22Rv1 (cell line): Measurements from ENCODE around the gene CXCR5.
A peak's percentile ranks its signal among the peaks of the same experiment; 100 is the strongest.

Source experiments
- H3K27ac ChIP-seq: fragments of 450-650 bp; 2 replicates; pipeline ENCODE4 v1.5.1; 2017
- ZFX ChIP-seq: fragments of 450-650 bp; IDR thresholded peaks from 2 replicates; pipeline ENCODE4 v1.6.1; 2017; ENCODE audit warnings: antibody characterized with exemption, borderline replicate concordance
- TF ChIP-seq, protein P1 (sequence below): fragments of 450-650 bp; IDR thresholded peaks from 2 replicates; pipeline ENCODE4 v1.5.1; 2017; ENCODE audit warnings: mild to moderate bottlenecking

Gene CXCR5

DNA sequence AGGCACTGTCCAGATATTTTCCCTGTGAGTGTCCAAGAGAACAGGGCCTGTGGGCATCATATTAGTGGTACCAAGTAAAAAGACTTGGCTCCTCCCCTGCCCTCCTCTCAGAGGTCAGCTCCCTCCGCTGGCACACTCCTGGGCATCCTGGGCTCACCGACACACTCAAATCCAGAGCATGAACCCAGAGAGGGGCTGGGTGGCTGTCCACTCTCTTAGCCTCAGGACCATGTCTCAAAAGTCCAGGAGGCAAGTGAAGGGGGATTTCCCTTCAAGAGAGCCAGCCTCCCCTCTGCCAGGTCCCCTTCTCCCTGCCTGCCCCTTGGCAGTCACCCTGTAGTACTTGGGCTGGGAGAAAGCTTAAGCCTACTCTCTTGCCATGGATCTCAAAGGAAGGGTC, 31.7 kb downstream of the CXCR5 start:
- TF ChIP-seq, protein P1, sequence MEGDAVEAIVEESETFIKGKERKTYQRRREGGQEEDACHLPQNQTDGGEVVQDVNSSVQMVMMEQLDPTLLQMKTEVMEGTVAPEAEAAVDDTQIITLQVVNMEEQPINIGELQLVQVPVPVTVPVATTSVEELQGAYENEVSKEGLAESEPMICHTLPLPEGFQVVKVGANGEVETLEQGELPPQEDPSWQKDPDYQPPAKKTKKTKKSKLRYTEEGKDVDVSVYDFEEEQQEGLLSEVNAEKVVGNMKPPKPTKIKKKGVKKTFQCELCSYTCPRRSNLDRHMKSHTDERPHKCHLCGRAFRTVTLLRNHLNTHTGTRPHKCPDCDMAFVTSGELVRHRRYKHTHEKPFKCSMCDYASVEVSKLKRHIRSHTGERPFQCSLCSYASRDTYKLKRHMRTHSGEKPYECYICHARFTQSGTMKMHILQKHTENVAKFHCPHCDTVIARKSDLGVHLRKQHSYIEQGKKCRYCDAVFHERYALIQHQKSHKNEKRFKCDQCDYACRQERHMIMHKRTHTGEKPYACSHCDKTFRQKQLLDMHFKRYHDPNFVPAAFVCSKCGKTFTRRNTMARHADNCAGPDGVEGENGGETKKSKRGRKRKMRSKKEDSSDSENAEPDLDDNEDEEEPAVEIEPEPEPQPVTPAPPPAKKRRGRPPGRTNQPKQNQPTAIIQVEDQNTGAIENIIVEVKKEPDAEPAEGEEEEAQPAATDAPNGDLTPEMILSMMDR, result no peak
- TF ChIP-seq ZFX, result no peak
- peak overlapping the region; percentile 98 for H3K27ac ChIP-seq

DNA sequence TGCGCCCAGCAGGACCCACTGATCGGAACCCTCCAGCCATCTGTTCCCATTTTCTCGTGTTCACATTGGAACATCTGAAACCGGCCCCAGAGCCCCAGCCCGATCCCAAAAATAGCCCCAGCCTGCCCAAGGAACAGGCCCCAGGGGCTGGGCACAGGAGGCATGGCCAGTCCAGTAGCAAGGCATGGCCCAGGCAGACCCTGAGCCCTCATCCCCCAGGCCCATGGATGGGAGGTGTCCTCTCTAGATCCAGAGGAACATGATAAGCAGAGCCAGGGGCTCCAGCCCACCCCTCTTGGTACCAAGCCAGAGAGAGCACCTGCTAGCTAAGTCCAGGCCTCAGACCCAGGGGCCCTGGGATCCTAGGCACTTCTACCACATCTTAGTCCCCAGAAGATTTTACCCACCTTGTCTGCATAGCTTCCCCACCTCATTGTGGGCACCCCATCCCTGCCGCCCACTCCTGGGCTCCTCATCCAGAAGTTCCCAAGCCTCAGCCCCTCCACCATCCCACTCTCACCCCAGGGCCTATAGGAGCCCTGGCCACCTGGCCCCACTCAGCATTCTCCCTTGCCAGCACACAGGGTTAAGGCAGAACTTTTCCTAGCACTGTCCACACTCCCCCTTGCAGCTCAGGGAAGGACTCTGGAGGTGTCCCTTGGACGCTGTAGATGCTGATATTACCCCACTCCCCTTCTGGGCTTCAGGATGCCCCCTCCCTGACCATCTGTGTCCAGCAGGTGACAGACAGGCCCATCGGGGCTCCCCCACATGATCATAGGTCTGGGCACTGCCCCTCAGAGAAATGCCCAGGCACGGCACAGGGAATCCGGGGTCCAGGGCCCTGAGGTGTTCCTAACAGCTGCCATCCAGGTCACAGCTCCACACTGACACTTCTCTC, 32.5 kb downstream of the CXCR5 start:
- H3K27ac ChIP-seq, result peak overlapping the region; percentile 98
- TF ChIP-seq ZFX, result no peak

DNA sequence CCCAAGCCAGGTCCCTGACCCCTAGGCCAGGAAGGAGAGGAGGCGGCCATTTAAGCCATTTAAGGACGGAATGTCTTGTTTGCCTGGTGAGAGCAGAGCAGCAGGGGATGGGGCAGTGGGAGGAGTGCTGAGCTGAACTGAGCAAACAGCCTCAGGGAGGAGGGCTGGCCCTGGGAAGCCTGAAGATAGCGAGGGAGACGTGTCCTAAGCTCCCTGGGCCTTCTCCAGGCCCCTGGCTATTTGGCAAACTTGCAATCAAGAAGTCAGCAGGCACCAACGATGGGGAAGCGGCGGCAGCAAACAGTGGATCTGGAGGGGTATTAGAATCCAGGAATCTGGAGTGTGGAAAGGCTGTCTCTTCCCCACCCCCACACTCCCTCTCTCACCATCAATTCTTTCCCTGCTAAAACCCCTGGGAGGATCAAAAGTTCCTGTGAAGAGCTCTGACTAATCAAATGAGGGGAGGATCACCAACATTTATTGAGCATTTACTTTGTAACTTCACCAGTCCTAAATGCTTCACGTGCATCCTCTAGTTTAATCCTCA, 33.2 kb downstream of the CXCR5 start:
- no peak for TF ChIP-seq ZFX
- TF ChIP-seq, protein P1, result no peak
- peak overlapping the region; percentile 98 for H3K27ac ChIP-seq

GRCh38 chr11:118917481-118918127, 33.9 kb downstream of the CXCR5 start:
- TF ChIP-seq, protein P1, result no peak
- TF ChIP-seq ZFX, result no peak
- peak overlapping the region; percentile 98 for H3K27ac ChIP-seq

- TF ChIP-seq ZFX, result no peak
- TF ChIP-seq, protein P1, result 0 out of 2 replicates have a peak, but pooled peaks have one; percentile 7
- H3K27ac ChIP-seq, result peak overlapping the region; percentile 98
These were observed 34.5 kb downstream of the CXCR5 start for GRCh38 chr11:118918128-118918685.

- TF ChIP-seq, protein P1, result no peak
- no peak for TF ChIP-seq ZFX
- H3K27ac ChIP-seq, result peak overlapping the region; percentile 98
These were observed 35.1 kb downstream of the CXCR5 start for GRCh38 chr11:118918686-118919280.
